ENCODE measurements around the gene HCK. TPM values are rescaled to one million over a fixed set of nuclear protein-coding genes. Genes with fewer than 3 reads are reported as not detected.
A peak's percentile ranks its signal among the peaks of the same experiment; 100 is the strongest.

The HCK gene
- total and polyA plus RNA-seq, 9 of the 15 experiments (the other 6 are each of a cell fraction or from before 2014, with no cell fraction given) = 0.09 to 0.51 (median 0.27) TPM; not detected in 6

- peak; percentile 89 for TF ChIP-seq ZNF512 (tag; IDR thresholded peaks at IDR 0.05)
- TF ChIP-seq TBP (optimal IDR thresholded peaks at IDR 0.05; ENCODE audit: low read depth, low read length) = no peak
- TF ChIP-seq VEZF1 (CRISPR knock-in tag; IDR thresholded peaks at IDR 0.05) = no peak
- no peak for TF ChIP-seq ZNF282 (CRISPR knock-in tag; IDR thresholded peaks at IDR 0.05)
- TF ChIP-seq ZNF780A (CRISPR knock-in tag; IDR thresholded peaks at IDR 0.05) = no peak
- Histone ChIP-seq H3K36me3 (ENCODE audit: control insufficient read depth, insufficient read depth, low read length) (no peaks in the 10 kb centered on the region), H3K4me3 (no peak overlapping the region), H3K79me2 (ENCODE audit: control insufficient read depth, insufficient read depth, low read length) (no peaks in the 10 kb centered on the region), H2AFZ (ENCODE audit: low read depth, low read length) (no peak overlapping the region), H4K20me1 (replicated peaks; ENCODE audit: control insufficient read depth, insufficient read depth, low read length) (no peaks in the 10 kb centered on the region), H3K9me1 (ENCODE audit: control insufficient read depth, insufficient read depth, low read length) (no peaks in the 10 kb centered on the region), H3K4me1 (replicated peaks in 1 of 2; ENCODE audit: control insufficient read depth in 2 of 2, insufficient read depth in 2 of 2, low read length in 2 of 2) (no peaks in the 10 kb centered on the region; a peak in 2 of 5 replicates), H3K9ac (ENCODE audit: insufficient read depth in 1 of 2, low read depth in 2 of 2, low read length in 2 of 2) (no peak overlapping the region), H3K27me3 (ENCODE audit: control insufficient read depth in 2 of 2, insufficient read depth in 2 of 2, low read length in 2 of 2) (peaks cover 43 to 74% of the 10 kb centered on the region in 2 experiments), H3K27ac (ENCODE audit: extremely low read depth, low read depth, low read length) (no peak overlapping the region), H3K9me3 (replicated peaks; ENCODE audit: control insufficient read depth, insufficient read depth, low read depth, low read length) (no peaks in the 10 kb centered on the region), H3K4me2 (ENCODE audit: insufficient read depth, low read length) (no peak overlapping the region)
- intact Hi-C loops (cut with micrococcal nuclease) (no loop called here), in situ Hi-C loops (cut with MboI) (no loop called here)
- FAIRE-seq (no peak), ATAC-seq (no peak), DNase-seq (ENCODE audit: extremely low read depth in 1 of 4, low spot score in 3 of 4) (no peak)
- WGBS (ENCODE audit: insufficient coverage, low coverage, missing lambda C conversion rate) = 0% methylated on average over 1 of the region's 1 CpG
- BruUV-seq (replicated peaks) = no TSS peak
- POLR2A ChIA-PET = no interaction called here
- CTCF ChIA-PET (ENCODE audit: low intra/inter-chr PET ratio) = no interaction called here
Observed at GRCh38 chr20:32059189-32059588, 7.1 kb downstream of the HCK start.

All from K562 (cell line).